ENCODE measurements around the gene MAP3K2. TPM values are rescaled to one million over a fixed set of nuclear protein-coding genes. Genes with fewer than 3 reads are reported as not detected.

MAP3K2 gene
- total and polyA plus RNA-seq, 8 donors: 4.2 to 37.6 (median 22.6) TPM

GRCh38 chr2:127423880-127424279, 36.1 kb upstream of the MAP3K2 start:
- intact Hi-C loops (cut with DNase I): no loop called here
- H3K4me3 ChIP-seq: peak overlapping the region in 1 of 4 donors; percentile 55
- H3K9me3 ChIP-seq: no peaks in the 10 kb centered on the region
- peaks cover 0 to 6% (median 0%) of the 10 kb centered on the region in 3 donors for H3K4me1 ChIP-seq
- H3K27ac ChIP-seq: no peak overlapping the region
- FAIRE-seq: no peak
- no peak for ATAC-seq
- TF ChIP-seq CTCF (IDR thresholded peaks at IDR 0.05): no peak
- H3K36me3 ChIP-seq: no peaks in the 10 kb centered on the region
- H3K27me3 ChIP-seq: peaks cover 0 to 8% (median 0%) of the 10 kb centered on the region in 4 donors
- no peak for DNase-seq
- WGBS, 2 donors: 65 to 86% methylated on average over 1 of the region's 1 CpG

GRCh38 chr2:127423478-127423843, 35.7 kb upstream of the MAP3K2 start:
- peaks cover 0 to 8% (median 0%) of the 10 kb centered on the region in 4 donors for H3K27me3 ChIP-seq
- TF ChIP-seq CTCF (IDR thresholded peaks at IDR 0.05): no peak
- peak in 2 of 6 donors; percentile 27 to 77 for DNase-seq
- peak; percentile 54 to 82 (median 75) for ATAC-seq
- no peak overlapping the region for H3K27ac ChIP-seq
- no peaks in the 10 kb centered on the region for H3K36me3 ChIP-seq
- no peak for FAIRE-seq
- 2 to 3% methylated on average over 19 to 29 of the region's 29 CpGs for WGBS, 2 donors
- peaks cover 0 to 6% (median 0%) of the 10 kb centered on the region in 3 donors for H3K4me1 ChIP-seq
- intact Hi-C loops (cut with DNase I): no loop called here
- H3K9me3 ChIP-seq: no peaks in the 10 kb centered on the region
- H3K4me3 ChIP-seq: peak overlapping the region in 3 of 4 donors; percentile 13 to 55 (median 29)

- no peaks in the 10 kb centered on the region for H3K9me3 ChIP-seq
- peaks cover 0 to 8% (median 0%) of the 10 kb centered on the region in 4 donors for H3K27me3 ChIP-seq
- ATAC-seq: peak; percentile 32 to 68 (median 68)
- no peak overlapping the region for H3K27ac ChIP-seq
- intact Hi-C loops (cut with DNase I): no loop called here
- peaks cover 0 to 6% (median 0%) of the 10 kb centered on the region in 3 donors for H3K4me1 ChIP-seq
- no peak for FAIRE-seq
- DNase-seq: peak in 1 of 6 donors; percentile 75
- no peaks in the 10 kb centered on the region for H3K36me3 ChIP-seq
- no peak for TF ChIP-seq CTCF (IDR thresholded peaks at IDR 0.05)
- WGBS, 2 donors: 8 to 10% methylated on average over 55 to 73 of the region's 73 CpGs
- peak overlapping the region in 3 of 4 donors; percentile 13 to 55 (median 29) for H3K4me3 ChIP-seq
Measured at GRCh38 chr2:127422559-127423477, 35.0 kb upstream of the MAP3K2 start.

- H3K36me3 ChIP-seq: no peaks in the 10 kb centered on the region
- peak in 1 of 6 donors; percentile 67 for DNase-seq
- TF ChIP-seq CTCF (IDR thresholded peaks at IDR 0.05): no peak
- 70 to 76% methylated on average over 16 of the region's 16 CpGs for WGBS, 2 donors
- intact Hi-C loops (cut with DNase I): no loop called here
- H3K27ac ChIP-seq: no peak overlapping the region
- no peak for ATAC-seq
- H3K4me1 ChIP-seq: peaks cover 0 to 6% (median 0%) of the 10 kb centered on the region in 3 donors
- no peak overlapping the region for H3K4me3 ChIP-seq
- FAIRE-seq: no peak
- H3K27me3 ChIP-seq: peaks cover 0 to 8% (median 0%) of the 10 kb centered on the region in 4 donors
- H3K9me3 ChIP-seq: no peaks in the 10 kb centered on the region
Measured at GRCh38 chr2:127421871-127422558, 34.2 kb upstream of the MAP3K2 start.

Measured in pancreas (tissue), 10 donors.